RCC 7860 (cell line): Measurements from ENCODE around the gene RAMACL.

ENCODE experiments used
- DNase-seq: peaks from one replicate; pipeline ENCODE4 v3.0.0-alpha.2; 2015; ENCODE audit warnings: low spot score
- FAIRE-seq: peaks from 2 replicates; lab custom pipeline; 2012; peaks lifted over from hg19 to GRCh38; lab: Jason Lieb, UNC

Gene RAMACL

DNA sequence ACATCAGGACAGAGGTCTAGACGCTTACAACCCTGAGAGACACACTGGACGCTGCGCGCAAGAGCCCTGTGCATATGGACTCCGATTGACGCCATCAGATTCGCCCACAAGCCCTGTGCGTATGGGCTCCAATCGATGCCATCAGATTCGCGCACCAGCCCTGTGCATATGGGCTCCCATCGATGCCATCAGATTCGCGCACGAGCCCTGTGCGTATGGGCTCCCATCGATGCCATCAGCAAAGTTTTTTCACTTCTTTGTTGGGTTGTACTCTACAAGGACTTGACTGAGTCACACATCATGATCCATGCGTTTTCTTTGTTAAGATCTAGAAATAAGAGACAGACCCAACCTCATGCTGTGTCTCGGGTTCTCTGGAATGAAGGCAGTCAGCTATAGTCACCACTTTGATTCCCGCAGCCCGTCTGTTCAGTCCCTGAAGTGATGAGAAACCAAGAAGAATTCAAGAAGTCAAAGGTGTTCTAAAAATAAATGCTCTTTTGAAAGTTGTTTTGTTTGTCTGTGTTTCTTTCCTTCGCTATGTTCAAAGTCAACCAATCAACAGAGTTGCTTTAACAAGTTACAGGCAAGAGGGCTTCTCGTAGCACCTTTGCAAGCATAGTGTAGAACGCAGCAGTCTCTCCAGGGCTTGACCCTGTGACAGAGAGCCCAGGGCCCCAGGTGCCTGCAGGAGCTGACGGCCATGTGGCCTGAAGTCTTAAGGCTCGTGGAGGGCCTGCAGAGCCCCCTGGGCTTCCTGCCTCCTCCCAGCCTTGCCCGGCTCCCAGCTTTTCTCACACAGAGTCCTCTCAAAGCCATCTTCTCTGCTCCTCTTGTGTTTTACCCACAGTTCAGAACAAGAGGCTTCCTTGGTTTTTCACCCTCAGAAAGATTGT lies 32.6 kb upstream of the RAMACL start:
- DNase-seq = no peak
- no peak for FAIRE-seq

DNA sequence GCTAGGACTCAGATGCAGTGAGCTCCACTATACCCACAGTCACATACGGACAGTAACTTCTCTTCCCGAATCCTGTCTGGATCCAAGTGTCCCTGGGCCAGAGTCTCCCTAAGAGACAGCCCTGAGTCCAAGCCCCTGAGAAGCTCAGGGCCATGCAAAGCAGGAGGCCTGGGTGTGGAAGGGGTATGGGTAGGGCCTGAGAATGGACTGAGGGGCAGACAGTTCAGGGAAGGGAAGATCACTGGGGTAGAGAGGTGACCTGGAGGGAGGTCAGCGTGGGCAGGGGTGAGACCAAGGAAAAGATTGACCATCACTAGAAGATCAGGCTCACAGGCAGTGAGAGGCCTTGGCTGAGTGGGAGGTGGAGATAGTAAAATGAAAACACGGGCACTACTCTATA lies 31.8 kb upstream of the RAMACL start:
- FAIRE-seq = no peak
- DNase-seq = no peak

DNA sequence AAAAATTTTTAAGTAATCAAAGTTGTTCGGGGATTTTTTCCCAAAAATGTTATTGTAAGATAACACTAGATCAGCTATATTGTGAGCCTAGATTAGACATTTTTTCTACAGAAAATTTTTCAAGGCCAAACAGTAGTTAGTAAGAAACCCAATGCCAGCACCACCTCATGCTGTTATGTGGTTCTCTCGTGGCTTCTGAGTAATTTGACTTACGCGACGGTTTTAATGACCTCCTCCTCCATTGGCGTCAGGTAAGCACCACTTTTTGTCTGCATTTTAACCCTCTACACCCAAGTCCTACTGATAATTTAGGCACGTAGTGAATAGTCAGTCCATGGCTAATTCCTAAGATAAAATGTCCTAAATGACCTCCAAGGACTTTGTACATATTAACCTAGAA lies 30.9 kb upstream of the RAMACL start:
- FAIRE-seq (no peak), DNase-seq (no peak)

DNA sequence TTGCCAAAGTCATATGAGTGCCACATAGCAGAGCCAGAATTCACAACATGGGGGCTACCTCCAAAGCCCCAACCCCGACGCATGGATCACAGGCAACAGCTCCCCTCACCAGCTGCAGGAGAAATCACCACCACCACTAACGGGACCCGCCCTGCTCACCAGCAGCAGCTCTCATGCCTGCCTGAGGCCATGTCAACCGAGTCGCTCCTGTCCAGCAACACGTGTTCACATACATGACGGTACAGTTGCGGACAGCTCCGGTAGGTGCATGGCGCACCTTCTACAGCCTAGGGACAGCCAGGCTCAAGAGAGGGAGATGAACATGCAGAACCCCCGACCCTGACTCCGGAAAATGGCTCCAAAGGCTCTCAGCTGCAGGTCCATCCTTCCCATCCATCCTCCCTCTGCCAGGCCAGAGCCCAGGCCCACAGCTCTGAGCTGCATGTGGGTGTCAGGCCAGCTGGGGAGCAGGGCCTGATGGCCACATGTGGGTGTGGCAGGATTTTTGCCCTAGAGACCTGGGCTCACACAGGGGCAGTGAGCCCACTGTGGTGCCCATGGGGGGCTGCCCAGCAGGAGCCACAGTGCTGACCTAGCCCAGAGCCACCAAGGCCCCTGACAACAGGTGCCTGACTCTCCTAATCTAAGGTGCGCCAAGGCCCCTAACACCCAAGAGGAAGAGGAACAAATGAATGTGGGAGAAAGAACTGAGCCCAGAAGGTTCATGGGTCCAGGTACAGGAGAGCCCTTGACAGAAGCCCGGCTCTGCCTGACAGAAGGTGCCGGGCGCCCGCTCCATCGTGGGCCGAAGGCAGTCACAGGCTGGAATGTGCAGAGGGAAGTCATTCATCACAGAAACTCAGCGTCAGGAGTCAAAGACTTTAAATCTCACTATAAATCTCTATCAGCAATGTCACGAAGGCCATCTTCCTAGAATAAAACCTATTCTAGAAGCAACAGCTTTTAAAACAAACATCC lies 30.1 kb upstream of the RAMACL start:
- FAIRE-seq = no peak
- DNase-seq = no peak

DNA sequence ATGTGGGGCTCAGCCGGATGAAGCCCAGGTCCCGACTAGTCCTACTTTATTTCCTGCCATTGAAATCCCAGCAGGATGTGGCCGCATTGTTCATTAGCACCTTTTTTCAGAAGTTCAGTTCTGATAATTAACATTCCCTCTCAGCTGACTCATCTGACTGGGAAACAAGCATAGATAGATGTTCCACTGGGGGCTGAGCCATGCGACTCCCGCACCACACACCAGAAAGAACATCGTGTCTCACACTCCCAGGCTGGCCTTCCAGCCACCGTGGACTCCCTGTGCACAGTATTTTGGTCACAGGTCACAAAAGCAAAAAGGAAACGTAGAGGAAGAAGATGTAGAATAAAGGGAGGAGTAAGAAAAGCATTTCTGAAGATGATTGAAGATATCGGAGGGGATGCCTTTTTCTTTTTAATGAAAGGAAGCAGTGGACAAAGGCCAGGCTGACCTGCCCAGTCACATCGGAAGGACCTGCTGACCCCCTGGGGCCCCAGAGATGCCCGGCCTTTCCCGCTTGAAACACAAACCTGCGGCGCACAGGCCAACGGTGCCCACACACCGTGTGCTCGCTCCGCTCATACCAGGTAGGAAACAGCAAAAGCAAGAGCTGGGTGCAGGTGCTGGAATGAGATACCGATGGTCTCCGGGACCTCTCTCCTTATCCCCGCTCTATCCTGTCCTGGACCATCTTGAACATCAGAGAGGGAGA lies 28.7 kb upstream of the RAMACL start:
- DNase-seq (no peak), FAIRE-seq (no peak)

- no peak for DNase-seq
- FAIRE-seq = no peak
These were observed 28.1 kb upstream of the RAMACL start for GRCh38 chr6:166614589-166614988.

- DNase-seq = no peak
- no peak for FAIRE-seq
These were observed 27.7 kb upstream of the RAMACL start for GRCh38 chr6:166614171-166614583.

GRCh38 chr6:166613027-166613426 lies 26.5 kb upstream of the RAMACL start:
- no peak for DNase-seq
- FAIRE-seq = no peak

DNA sequence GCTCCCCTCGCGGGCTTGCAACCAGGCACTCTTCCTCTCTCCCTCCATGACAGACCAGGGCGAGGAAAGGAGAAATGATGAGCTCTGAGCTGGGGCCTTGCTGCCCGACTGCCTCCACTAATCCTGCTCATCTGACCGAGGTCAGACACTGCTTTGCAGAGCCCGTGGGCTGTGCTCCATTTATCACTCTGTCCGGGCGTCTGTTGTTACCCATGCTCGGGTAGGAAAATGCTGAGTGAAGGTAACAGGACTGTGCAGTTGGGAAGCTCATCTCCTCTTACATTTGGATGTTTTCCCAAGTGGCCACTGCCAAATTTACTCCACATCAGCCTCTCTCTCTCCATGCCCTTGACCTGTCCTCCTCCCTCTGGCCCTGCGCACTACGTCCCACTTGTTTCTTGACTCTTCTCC lies 26.0 kb upstream of the RAMACL start:
- DNase-seq (no peak), FAIRE-seq (no peak)

- FAIRE-seq (no peak), DNase-seq (no peak)
These were observed 25.2 kb upstream of the RAMACL start for GRCh38 chr6:166611631-166612030.

DNA sequence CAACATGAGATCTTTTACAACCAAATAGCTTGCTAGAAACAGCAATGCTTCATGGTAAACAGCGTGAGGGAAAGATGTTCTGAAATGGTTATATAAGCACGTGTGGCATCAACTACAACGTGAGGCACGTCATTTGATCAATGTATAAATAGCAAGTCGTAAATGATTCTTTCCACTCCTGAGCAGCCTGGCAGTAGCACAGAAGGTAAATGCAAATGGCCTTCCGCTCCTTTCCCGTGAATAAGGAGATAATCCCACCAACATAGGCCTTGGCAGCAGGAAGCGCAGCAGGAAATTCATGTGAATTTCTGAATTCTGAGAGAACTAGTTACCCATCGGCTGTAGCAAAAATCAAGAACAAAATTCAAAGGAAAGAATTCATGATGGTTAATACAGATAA lies 23.6 kb upstream of the RAMACL start:
- no peak for DNase-seq
- no peak for FAIRE-seq

DNA sequence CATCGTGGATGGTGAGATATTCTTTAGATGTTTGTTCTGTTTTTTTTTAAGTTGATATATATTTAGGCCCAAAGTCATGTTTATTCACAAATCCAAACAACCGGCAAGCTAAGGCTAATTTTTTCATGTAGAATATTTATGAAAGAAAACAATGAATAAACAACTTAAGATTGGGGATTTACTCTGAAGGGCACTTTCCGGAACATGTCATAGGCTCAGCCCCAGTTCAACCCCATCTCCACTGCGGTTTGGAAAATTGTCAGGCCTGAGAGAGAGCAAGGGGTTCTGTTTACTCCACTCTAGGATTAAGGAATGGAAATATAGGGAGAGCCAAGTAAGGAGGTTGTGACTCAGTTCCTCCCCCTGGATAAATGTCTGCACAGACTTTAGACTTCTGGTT lies 22.3 kb upstream of the RAMACL start:
- DNase-seq = no peak
- no peak for FAIRE-seq

GRCh38 chr6:166605752-166606151 lies 19.3 kb upstream of the RAMACL start:
- FAIRE-seq = no peak
- no peak for DNase-seq

- DNase-seq = no peak
- FAIRE-seq = no peak
These were observed 18.4 kb upstream of the RAMACL start for GRCh38 chr6:166604911-166605310.

GRCh38 chr6:166604328-166604727 lies 17.9 kb upstream of the RAMACL start:
- FAIRE-seq (no peak), DNase-seq (no peak)

DNA sequence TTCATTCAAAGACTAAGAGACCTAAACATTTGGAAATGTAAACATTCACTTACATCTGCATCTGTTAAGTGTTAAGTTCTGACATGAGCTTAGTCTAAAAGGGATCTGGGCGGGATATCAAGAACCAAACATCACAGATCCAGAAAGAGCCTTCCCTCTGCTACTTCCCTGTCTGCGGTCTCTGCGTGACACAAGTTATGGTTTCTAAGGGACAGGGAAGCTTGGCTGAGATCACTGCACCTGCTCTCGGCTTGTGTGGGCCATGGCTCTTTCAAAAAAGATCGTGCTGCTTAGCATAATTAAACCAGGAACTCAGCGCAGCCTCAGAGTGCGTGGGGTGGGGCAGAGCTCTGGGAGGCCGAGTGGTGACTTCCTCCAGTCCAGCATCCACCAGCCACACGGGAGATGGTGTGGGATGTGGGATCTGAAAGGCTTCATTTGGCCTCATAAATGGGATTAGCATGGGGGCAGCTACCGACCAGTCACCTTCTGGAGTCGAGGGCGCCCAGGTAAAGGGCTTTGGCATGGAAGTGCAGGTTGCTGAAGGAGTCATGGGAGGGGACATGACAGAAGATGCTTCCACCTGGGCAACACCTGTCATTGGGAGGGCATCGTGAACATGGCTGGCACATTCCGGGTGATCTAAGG lies 16.7 kb upstream of the RAMACL start:
- DNase-seq (no peak), FAIRE-seq (no peak)

DNA sequence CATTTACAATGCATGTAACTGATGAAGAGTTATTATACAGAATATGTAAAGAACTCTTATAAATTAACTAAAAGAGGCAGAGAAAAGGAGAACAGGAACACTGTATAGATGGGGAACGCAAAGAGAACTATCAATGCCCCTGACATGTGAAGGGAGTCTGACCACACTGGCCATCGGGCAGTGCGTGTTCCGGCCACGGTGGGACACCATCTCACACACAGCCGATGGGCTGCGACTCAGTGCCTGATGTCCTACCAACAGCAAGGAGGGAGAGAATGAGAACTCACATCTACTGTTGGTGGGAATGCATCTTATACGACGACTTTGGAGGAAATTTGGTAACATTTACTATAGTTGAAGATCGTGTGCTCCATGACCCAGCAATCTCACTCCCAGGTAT lies 15.5 kb upstream of the RAMACL start:
- FAIRE-seq = no peak
- DNase-seq = no peak

- FAIRE-seq (no peak), DNase-seq (no peak)
These were observed 14.5 kb upstream of the RAMACL start for GRCh38 chr6:166600931-166601330.

DNA sequence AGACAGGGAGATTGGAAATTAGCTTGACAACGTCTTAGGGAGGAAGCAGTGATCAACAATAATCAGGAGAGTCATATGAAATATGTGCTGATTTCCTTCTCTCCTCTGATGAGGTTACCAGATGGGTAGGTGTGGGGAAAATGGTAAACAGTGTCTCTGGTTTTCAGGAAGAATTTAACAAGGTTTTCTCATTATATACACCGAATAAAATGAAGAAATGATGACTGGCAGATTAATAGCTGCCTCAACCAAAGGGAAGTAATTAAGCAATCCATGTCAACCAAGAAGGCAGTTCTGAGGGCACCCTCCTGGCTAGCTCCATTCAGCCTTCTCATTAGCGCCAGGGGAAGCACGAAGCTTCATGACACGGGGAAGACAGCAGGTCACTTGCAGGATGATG lies 12.7 kb upstream of the RAMACL start:
- DNase-seq = no peak
- no peak for FAIRE-seq

DNA sequence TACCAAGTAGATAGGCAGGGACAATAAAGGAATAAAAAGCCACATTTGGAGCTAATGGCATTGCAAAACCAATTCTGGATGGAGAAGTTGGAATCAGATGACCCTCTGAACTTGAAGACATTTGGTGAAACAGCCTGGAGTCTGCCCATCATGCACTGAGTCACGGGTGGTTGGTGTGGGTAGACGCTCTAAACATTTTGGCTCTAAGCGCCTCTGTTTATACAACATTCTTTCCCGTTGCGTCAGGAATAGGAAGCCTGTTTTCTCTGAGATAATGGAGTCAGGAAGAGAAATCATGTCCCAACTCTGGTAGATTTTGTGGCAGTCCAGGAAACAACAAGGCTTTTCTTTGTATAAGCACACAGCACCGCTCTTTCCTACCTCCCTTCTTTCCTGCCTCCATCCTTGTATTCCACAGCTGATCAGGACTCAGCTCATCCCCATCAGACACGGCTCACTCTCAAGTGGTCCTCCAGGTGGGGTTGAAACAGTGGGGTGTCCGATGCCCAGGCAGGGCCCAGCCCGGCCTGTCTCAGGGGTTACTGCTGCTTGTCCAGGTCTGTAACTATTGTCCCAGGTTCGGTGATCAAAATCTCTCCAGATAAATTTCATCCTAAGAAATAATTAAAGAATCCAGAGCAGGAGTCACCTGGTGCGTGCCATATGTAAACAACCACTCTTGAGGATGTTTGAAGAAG lies 12.1 kb upstream of the RAMACL start:
- FAIRE-seq = no peak
- peak; percentile 16 for DNase-seq
